Parathyroid adenoma (tissue), 2 donors: ENCODE results near the gene HNRNPC.

Source experiments
- H2AFZ ChIP-seq: fragments of 300-600 bp; sonication (generic); one replicate; pipeline ENCODE4 v1.7.0; 2017; ENCODE audit warnings: antibody characterized with exemption, mild to moderate bottlenecking
- H3K27ac ChIP-seq: fragments of 300-600 bp; sonication (generic); one replicate; pipeline ENCODE4 v1.7.0; 2017
- H3K27me3 ChIP-seq: fragments of 300-600 bp; sonication (generic); one replicate; pipeline ENCODE4 v1.7.0; 2017; ENCODE audit warnings: low read length; ENCODE audit not compliant: control insufficient read depth, insufficient read depth
- H3K36me3 ChIP-seq: fragments of 300-600 bp; sonication (generic); one replicate; pipeline ENCODE4 v1.7.0; 2017; ENCODE audit warnings: low read length; ENCODE audit not compliant: control insufficient read depth, insufficient read depth
- H3K4me1 ChIP-seq: fragments of 300-600 bp; sonication (generic); one replicate; pipeline ENCODE4 v1.7.0; 2017; ENCODE audit warnings: control low read depth
- H3K4me2 ChIP-seq: fragments of 300-600 bp; sonication (generic); one replicate; pipeline ENCODE4 v1.7.0; 2017; ENCODE audit warnings: low read length
- H3K4me3 ChIP-seq: fragments of 300-600 bp; sonication (generic); one replicate; pipeline ENCODE4 v1.7.0; 2017; ENCODE audit warnings: low read depth, low read length
- H3K79me2 ChIP-seq: fragments of 300-600 bp; sonication (generic); one replicate; pipeline ENCODE4 v1.7.0; 2017; ENCODE audit warnings: control low read depth
- H3K9ac ChIP-seq: fragments of 300-600 bp; sonication (generic); one replicate; pipeline ENCODE4 v1.7.0; 2017; ENCODE audit warnings: mild to moderate bottlenecking
- H3K9me3 ChIP-seq: fragments of 300-600 bp; sonication (generic); one replicate; pipeline ENCODE4 v1.7.0; 2017; ENCODE audit warnings: low read length; ENCODE audit not compliant: control insufficient read depth
- TF ChIP-seq, protein P1 (sequence below): fragments of 300-600 bp; sonication (generic); IDR thresholded peaks from one replicate; pipeline ENCODE4 v1.7.0; 2017; ENCODE audit warnings: antibody characterized with exemption, mild to moderate bottlenecking
- donor health status: primary hyperparathyroidism.

The HNRNPC gene

DNA sequence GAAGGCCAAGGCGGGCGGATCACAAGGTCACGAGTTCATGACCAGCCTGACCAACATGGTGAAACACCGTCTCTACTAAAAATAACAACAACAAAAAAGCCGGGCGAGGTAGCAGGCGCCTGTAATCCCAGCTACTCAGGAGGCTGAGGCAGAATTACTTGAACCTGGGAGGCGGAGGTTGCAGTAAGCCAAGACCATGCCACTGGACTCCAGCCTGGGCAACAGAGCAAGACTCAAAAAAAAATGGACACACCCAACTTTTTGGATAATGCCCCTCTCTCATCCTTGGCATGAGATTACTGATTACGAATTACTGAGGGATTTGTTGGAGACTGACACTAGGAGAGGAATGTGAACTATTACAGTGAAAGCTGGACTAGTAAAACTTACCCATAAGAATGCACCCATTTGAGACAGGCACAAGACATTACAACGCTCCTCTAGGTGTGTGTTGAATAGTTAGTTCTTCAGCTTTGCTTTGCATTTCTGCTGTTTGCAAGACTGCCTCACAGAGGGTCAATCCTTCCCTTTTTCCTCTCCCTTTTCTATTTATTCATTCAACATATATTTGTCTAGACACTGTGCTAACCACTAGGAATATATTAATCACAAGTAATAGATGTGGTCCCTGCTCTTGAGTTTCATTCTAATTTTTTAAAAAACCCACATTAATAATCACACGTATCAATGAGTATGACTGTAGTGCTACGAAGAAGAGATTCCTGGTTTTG lies 67.3 kb downstream of the HNRNPC start:
- Histone ChIP-seq H3K36me3 (no peaks in the 10 kb centered on the region), H3K4me2 (no peak overlapping the region), H2AFZ (no peak overlapping the region), H3K4me3 (no peak overlapping the region), H3K79me2 (no peaks in the 10 kb centered on the region), H3K9ac (no peak overlapping the region), H3K4me1 (no peaks in the 10 kb centered on the region), H3K9me3 (no peaks in the 10 kb centered on the region), H3K27ac (no peak overlapping the region), H3K27me3 (no peaks in the 10 kb centered on the region)
- TF ChIP-seq, protein P1, sequence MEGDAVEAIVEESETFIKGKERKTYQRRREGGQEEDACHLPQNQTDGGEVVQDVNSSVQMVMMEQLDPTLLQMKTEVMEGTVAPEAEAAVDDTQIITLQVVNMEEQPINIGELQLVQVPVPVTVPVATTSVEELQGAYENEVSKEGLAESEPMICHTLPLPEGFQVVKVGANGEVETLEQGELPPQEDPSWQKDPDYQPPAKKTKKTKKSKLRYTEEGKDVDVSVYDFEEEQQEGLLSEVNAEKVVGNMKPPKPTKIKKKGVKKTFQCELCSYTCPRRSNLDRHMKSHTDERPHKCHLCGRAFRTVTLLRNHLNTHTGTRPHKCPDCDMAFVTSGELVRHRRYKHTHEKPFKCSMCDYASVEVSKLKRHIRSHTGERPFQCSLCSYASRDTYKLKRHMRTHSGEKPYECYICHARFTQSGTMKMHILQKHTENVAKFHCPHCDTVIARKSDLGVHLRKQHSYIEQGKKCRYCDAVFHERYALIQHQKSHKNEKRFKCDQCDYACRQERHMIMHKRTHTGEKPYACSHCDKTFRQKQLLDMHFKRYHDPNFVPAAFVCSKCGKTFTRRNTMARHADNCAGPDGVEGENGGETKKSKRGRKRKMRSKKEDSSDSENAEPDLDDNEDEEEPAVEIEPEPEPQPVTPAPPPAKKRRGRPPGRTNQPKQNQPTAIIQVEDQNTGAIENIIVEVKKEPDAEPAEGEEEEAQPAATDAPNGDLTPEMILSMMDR = no peak

DNA sequence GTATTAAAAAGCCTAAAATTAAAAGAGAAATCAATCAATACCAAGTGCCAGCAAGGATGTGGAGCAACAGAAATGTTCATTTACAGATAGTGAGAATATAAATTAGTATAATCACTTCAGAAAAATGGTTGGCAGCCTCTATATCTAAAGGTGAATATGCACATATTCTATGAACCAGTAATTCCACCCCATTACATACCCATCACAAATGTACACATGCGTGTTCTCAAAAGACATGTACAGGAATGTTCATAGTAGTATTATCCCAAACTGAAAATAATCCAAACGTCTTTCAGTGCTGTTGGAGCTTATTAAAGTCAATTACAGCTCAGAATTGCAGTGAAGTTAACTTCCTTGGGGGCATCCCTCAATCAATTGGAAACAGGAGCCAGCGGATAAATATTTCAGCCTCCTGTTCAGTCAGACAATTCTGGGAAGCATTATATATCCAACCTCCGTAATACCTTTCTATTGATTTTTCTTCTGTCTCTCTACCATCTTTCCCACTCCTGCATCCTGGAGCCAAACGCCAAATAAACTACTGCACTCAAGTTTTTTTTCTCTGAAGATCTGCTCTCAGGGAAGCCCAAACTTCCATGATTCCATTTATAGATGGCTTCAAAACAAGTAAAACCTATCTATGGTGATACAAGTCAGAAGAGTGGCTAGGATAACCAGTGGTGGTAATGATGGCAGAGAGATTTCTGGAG lies 68.3 kb downstream of the HNRNPC start:
- Histone ChIP-seq H3K27ac (no peak overlapping the region), H3K27me3 (no peaks in the 10 kb centered on the region), H3K9me3 (no peaks in the 10 kb centered on the region), H3K79me2 (no peaks in the 10 kb centered on the region), H3K4me2 (no peak overlapping the region), H3K4me1 (no peaks in the 10 kb centered on the region), H3K9ac (no peak overlapping the region), H2AFZ (no peak overlapping the region), H3K36me3 (no peaks in the 10 kb centered on the region), H3K4me3 (no peak overlapping the region)
- TF ChIP-seq, protein P1 = no peak

DNA sequence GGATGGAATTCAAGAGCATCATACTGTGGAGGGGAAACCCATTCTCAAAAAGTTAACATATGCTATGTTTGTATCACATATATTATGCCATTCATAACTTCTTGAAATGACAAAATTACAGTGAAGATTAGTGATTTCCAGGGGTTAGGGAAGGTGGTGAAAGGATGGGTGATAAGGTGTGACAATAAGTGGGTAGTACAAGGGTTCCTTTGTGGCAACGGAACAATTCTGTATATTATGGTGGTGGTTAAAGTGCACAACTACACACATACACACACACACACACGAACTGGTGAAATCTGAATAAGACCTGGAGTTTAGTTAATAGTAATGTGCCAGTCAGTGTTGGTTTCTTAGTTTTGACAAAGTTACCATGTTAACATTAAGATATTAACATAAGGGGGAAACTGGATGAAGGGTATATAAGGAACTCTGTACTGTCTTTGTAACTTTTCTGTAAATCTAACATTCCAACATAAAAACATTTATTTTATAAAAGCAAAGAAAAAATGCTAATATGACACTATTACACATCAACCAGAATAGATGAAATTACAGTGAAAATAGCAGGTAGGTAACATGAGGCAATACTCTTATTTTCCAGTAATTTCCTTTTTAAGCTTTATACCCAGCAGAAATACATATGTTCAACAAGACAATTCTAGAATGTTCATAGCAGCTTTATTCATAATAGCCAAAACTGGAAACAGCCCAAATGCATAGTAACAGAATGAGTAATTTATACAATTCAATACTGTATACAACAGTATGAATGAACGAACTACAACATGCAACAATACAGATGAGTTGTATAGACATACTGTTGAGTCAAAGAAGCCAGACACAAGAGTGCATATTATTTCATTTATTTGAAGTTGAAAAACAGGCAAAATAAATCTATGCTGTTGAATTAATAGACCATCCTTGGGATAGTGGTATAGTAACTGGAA lies 69.4 kb downstream of the HNRNPC start:
- TF ChIP-seq, protein P1 = no peak
- no peak overlapping the region for H2AFZ ChIP-seq

DNA sequence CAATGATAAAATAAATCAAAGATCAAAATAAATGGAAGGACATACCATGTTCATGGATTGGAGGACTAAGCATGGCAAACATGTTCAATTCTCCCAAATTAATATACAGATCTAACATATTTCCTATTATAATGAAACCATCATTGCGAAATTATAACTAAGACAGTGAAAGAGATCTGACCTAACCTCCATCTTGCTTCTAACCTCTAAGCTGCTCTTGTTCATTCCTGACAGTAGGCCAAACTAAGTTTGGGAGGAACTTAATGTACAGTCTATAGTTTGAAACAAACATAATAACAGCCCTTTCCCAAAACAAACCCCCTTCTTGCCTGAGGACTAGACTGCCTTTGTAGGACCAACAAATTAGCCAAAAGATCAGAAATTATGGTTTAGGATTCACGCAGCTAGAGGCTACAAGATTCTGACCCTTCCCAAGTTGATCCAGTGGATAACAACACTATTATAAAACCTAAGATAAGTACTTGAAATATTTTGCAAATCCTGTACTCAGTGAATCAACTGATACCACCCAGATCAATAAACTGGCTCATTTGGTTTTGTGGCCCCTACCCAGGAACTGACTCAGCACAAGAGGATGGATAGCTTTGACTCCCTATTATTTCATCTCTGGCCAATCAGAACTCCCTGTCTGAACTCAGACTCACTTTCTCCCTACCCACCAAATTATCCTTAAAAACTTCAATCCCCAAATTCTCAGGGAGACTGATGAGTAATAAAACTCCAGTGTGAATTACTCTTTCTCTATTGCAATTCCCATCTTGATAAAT lies 71.6 kb downstream of the HNRNPC start:
- Histone ChIP-seq H3K4me1 (no peaks in the 10 kb centered on the region), H3K4me2 (no peak overlapping the region), H3K4me3 (no peak overlapping the region), H3K27me3 (no peaks in the 10 kb centered on the region), H3K9me3 (no peaks in the 10 kb centered on the region), H2AFZ (no peak overlapping the region), H3K36me3 (no peaks in the 10 kb centered on the region), H3K27ac (no peak overlapping the region), H3K9ac (no peak overlapping the region), H3K79me2 (no peaks in the 10 kb centered on the region)
- TF ChIP-seq, protein P1 = no peak

More for the DNA sequence above, 69.4 kb downstream of the HNRNPC start:
- Histone ChIP-seq H3K4me2 (no peak overlapping the region), H3K9me3 (no peaks in the 10 kb centered on the region), H3K27me3 (no peaks in the 10 kb centered on the region), H3K79me2 (no peaks in the 10 kb centered on the region), H3K4me1 (no peaks in the 10 kb centered on the region), H3K27ac (no peak overlapping the region), H3K4me3 (no peak overlapping the region), H3K36me3 (no peaks in the 10 kb centered on the region), H3K9ac (no peak overlapping the region)
